GM12878 (cell line): ENCODE data around the gene ZNF791.

Experiments
- BRCA1 ChIP-seq: IDR thresholded peaks from 2 replicates; pipeline ENCODE4 v1.6.1; 2011; ENCODE audit warnings: low read depth, low read length, improper control_type of control experiment
- CTCF ChIP-seq, 3 experiments: IDR thresholded peaks in 2 of 3; conservative IDR thresholded peaks in 1 of 3; 2 replicates each; pipeline ENCODE4 v1.5.1; 2011; ENCODE audit warnings: low read depth in 3 of 3, low read length in 3 of 3, mild to moderate bottlenecking in 3 of 3, control low read depth in 2 of 3, moderate library complexity in 2 of 3, inconsistent platforms in 1 of 3, mixed read lengths in 1 of 3; ENCODE audit not compliant: control insufficient read depth in 2 of 3, insufficient read depth in 1 of 3; ENCODE audit errors: extremely low read depth in 1 of 3
- EP300 ChIP-seq, 2 experiments: fragments of 150-350 bp in 1 of 2; IDR thresholded peaks; 2 replicates each; pipeline ENCODE4 v1.6.1; 2011 to 2012; ENCODE audit warnings: low read depth in 2 of 2, low read length in 2 of 2, borderline replicate concordance in 1 of 2, improper control_type of control experiment in 1 of 2, inconsistent platforms in 1 of 2; ENCODE audit not compliant: control insufficient read depth in 1 of 2
- POLR2AphosphoS2 ChIP-seq: IDR thresholded peaks from 2 replicates; pipeline ENCODE4 v1.6.1; 2011; ENCODE audit warnings: low read depth, mild to moderate bottlenecking, low read length, improper control_type of control experiment, moderate library complexity
- POLR2AphosphoS5 ChIP-seq: IDR thresholded peaks from 2 replicates; pipeline ENCODE4 v1.6.1; 2011; ENCODE audit warnings: mild to moderate bottlenecking, low read length, inconsistent platforms
- RAD21 ChIP-seq: IDR thresholded peaks from 2 replicates; pipeline ENCODE4 v1.6.1; 2011; ENCODE audit warnings: mild to moderate bottlenecking, low read depth, low read length, moderate library complexity; ENCODE audit not compliant: insufficient read depth
- RBBP5 ChIP-seq: fragments of 200-600 bp; sonication (generic); conservative IDR thresholded peaks from 2 replicates; pipeline ENCODE4 v1.6.1; 2016
- RELA ChIP-seq: fragments of 450-650 bp; IDR thresholded peaks from 2 replicates; pipeline ENCODE4 v1.8.0; 2014; ENCODE audit warnings: borderline replicate concordance; ENCODE audit not compliant: partially characterized antibody
- RFX5 ChIP-seq: IDR thresholded peaks from 2 replicates; pipeline ENCODE4 v1.6.1; 2011; ENCODE audit warnings: low read depth, low read length, improper control_type of control experiment
- SMC3 ChIP-seq: IDR thresholded peaks from 2 replicates; pipeline ENCODE4 v1.6.1; 2011; ENCODE audit warnings: low read length, improper control_type of control experiment, borderline replicate concordance
- SP1 ChIP-seq: IDR thresholded peaks from one replicate; pipeline ENCODE4 v1.6.1; 2011; ENCODE audit warnings: low read depth, low read length
- USF2 ChIP-seq: IDR thresholded peaks from 2 replicates; pipeline ENCODE4 v1.6.1; 2011; ENCODE audit warnings: low read depth, low read length, improper control_type of control experiment, borderline replicate concordance
- YY1 ChIP-seq: IDR thresholded peaks from 2 replicates; pipeline ENCODE4 v1.6.1; 2011; ENCODE audit warnings: low read depth, mild to moderate bottlenecking, low read length
- ZNF687 ChIP-seq: fragments of 450-650 bp; IDR thresholded peaks from 2 replicates; pipeline ENCODE4 v1.6.1; 2017; ENCODE audit warnings: mild to moderate bottlenecking, moderate library complexity

GRCh38 chr19:12681074-12681987, 70.6 kb downstream of the ZNF791 start, which contains the start of gene DHPS:
- TF ChIP-seq RFX5 (no peak), CTCF (IDR thresholded peaks at IDR 0.05 in 2 of 3, conservative IDR thresholded peaks at IDR 0.05 in 1 of 3; ENCODE audit: control insufficient read depth in 2 of 3, extremely low read depth in 1 of 3, insufficient read depth in 1 of 3, low read depth in 3 of 3, low read length in 3 of 3) (no peak), EP300 (IDR thresholded peaks at IDR 0.05; ENCODE audit: borderline replicate concordance in 1 of 2, control insufficient read depth in 1 of 2, low read depth in 2 of 2, low read length in 2 of 2) (no peak), POLR2AphosphoS5 (peak; percentile 97), RBBP5 (no peak), SP1 (peak; percentile 63), SMC3 (no peak), POLR2AphosphoS2 (no peak; the same call in 1 of the 2 replicates), BRCA1 (no peak; the same call in 1 of the 2 replicates), YY1 (peak; percentile 98), USF2 (peak; percentile 83), RELA (no peak), RAD21 (no peak), ZNF687 (no peak)
